HFF-Myc (cell line): ENCODE measurements around the gene MT1A.
"Not testable (repeated sequence)": the region's sequence is repeated elsewhere in the genome, so short reads cannot be mapped to it uniquely, and the experiment has no call there.

ENCODE experiments used
- DNase-seq: peaks from one replicate; pipeline ENCODE4 v3.0.0-alpha.2; 2011; ENCODE audit warnings: low read depth; ENCODE audit errors: extremely low read depth
- H3K4me3 ChIP-seq: replicated peaks from 2 replicates; pipeline ENCODE4 v1.5.1; 2011; ENCODE audit warnings: low read depth, mild to moderate bottlenecking, control low read depth, low read length
- TF ChIP-seq, protein P1 (sequence below): IDR thresholded peaks from 2 replicates; pipeline ENCODE4 v1.5.1; 2012; ENCODE audit warnings: mild to moderate bottlenecking, low read depth, low read length, control low read depth; ENCODE audit errors: missing control alignments

Gene MT1A

DNA sequence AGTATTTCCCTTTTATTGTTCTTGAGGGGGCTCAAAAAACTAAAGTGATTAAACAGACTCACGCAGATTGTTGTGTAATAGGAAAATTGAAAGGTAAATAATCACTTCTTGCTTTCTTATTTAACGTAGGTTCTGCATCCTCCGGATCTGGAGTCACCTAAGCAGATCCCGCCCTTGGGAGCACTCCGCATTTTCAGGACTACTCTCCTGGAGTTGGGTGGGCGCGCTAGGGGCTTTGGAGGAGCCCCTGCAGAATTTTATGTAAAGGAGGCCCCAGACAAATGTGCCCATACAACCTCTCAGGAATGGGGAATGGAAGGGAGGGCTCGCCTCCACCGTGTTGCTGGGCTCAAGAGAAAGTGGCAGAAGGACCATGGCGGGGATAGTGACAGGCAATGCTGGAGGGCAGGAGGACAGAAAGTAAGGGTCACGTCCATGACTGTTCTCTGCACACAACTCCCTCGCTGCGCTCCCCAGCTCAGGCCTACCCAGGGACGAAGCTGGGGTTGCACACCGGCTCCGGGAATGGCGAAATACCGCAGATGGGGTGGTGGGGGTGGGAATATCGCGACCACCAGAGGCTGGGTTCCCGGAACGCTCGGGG lies 21.8 kb upstream of the MT1A start:
- TF ChIP-seq, protein P1, sequence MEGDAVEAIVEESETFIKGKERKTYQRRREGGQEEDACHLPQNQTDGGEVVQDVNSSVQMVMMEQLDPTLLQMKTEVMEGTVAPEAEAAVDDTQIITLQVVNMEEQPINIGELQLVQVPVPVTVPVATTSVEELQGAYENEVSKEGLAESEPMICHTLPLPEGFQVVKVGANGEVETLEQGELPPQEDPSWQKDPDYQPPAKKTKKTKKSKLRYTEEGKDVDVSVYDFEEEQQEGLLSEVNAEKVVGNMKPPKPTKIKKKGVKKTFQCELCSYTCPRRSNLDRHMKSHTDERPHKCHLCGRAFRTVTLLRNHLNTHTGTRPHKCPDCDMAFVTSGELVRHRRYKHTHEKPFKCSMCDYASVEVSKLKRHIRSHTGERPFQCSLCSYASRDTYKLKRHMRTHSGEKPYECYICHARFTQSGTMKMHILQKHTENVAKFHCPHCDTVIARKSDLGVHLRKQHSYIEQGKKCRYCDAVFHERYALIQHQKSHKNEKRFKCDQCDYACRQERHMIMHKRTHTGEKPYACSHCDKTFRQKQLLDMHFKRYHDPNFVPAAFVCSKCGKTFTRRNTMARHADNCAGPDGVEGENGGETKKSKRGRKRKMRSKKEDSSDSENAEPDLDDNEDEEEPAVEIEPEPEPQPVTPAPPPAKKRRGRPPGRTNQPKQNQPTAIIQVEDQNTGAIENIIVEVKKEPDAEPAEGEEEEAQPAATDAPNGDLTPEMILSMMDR, result no peak
- no peak for DNase-seq
- peak overlapping the region; percentile 45 for H3K4me3 ChIP-seq

- DNase-seq, result no peak
- H3K4me3 ChIP-seq, result peak overlapping the region; percentile 45
- TF ChIP-seq, protein P1, result no peak
Measured at GRCh38 chr16:56617212-56618085, 21.0 kb upstream of the MT1A start.

- DNase-seq, result no peak
- peak overlapping the region; percentile 45 for H3K4me3 ChIP-seq
- TF ChIP-seq, protein P1, result no peak
Measured at GRCh38 chr16:56618138-56618537, 20.3 kb upstream of the MT1A start.

GRCh38 chr16:56620339-56620897 lies 18.0 kb upstream of the MT1A start:
- no peak overlapping the region for H3K4me3 ChIP-seq
- TF ChIP-seq, protein P1, result no peak
- DNase-seq, result no peak

GRCh38 chr16:56621665-56622445 lies 16.6 kb upstream of the MT1A start:
- DNase-seq, H3K4me3 ChIP-seq: not testable (repeated sequence)

DNA sequence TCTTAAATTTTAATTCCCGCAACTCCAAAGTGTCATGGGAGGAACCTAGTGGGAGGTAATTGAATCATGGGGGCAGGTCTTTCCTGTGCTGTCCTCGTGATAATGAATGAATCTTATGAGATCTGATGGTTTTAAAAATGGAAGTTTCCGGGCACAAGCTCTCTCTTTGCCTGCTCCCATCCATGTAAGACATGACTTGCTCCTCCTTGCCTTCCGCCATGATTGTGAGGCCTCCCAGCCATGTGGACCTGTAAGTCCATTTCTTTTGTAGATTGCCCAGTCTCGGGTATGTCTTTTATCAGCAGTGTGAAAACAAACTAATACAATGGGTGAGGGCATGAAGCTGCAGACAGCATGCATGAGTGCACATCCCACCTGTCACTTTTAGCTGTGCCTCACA lies 15.3 kb upstream of the MT1A start:
- not testable (repeated sequence) for H3K4me3 ChIP-seq, DNase-seq

DNA sequence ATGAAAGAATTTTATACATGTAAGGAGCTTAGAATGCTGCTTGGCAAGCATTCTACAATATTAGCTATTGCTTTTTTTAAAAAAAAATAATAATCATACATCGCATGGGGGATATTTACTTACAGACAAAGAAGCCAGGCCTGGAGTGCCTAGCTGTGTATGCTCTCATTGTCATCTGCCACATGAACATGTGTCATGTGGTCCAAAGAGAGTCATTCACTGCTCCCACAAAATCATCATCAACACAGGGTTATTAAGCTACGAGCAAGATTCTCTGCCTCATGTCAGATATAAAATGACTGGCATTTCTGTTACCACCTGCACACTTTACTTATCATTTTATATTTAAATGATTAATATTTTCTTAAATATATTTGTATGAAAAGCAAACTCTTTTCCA lies 14.8 kb upstream of the MT1A start:
- DNase-seq, result no peak
- H3K4me3 ChIP-seq, result no peak overlapping the region
- TF ChIP-seq, protein P1, result no peak
